Measurements from ENCODE around the gene ERBB4. TPM values are rescaled to one million over a fixed set of nuclear protein-coding genes. Genes with fewer than 3 reads are reported as not detected.

Gene ERBB4
- total and polyA plus RNA-seq, 2 of the 8 experiments (the other 6 are each of a cell fraction or from before 2014, with no cell fraction given) = 0.34 to 1.3 TPM

- no peaks in the 10 kb centered on the region for H3K4me1 ChIP-seq (replicated peaks in 1 of 4; ENCODE audit: control insufficient read depth in 3 of 4, insufficient read depth in 4 of 4, low read length in 3 of 4)
- POLR2A ChIA-PET (ENCODE audit: partially characterized antibody) = no interaction called here
- no peak overlapping the region for H3K18ac ChIP-seq (ENCODE audit: extremely low read depth, low read length)
- H3K79me1 ChIP-seq (ENCODE audit: low read depth, low read length) = no peaks in the 10 kb centered on the region
- no peaks in the 10 kb centered on the region for H3K36me3 ChIP-seq (ENCODE audit: control insufficient read depth in 2 of 4, insufficient read depth in 4 of 4, low read length in 3 of 4)
- H3K23ac ChIP-seq (ENCODE audit: insufficient read length) = no peak overlapping the region
- no peak overlapping the region for H3K4ac ChIP-seq (replicated peaks; ENCODE audit: insufficient read length, low read depth, low read length)
- CTCF ChIA-PET (ENCODE audit: partially characterized antibody) = interaction anchor here (0.6 kb wide), 1 partner anchor 115 kb away, joined by 3 read pairs; no protein-coding TSS in a partner anchor
- 89% methylated on average over 2 of the region's 2 CpGs; no CpG with 5 or more reads in 1 of the 2 experiments for WGBS, 2 experiments (ENCODE audit: extremely low coverage in 1 of 2, insufficient coverage in 1 of 2, insufficient read length in 1 of 2, insufficient replicate concordance in 2 of 2, low coverage in 1 of 2, low lambda C conversion rate in 2 of 2, missing lambda C conversion rate in 1 of 2)
- H3K27ac ChIP-seq (ENCODE audit: low read depth, low read length) = no peak overlapping the region
- no peak overlapping the region for H4K91ac ChIP-seq (replicated peaks; ENCODE audit: insufficient read length, low read length)
- no peak overlapping the region for H2AK5ac ChIP-seq (ENCODE audit: low read depth, low read length)
- no peaks in the 10 kb centered on the region for H3K23me2 ChIP-seq (ENCODE audit: low read depth, low read length)
- H4K8ac ChIP-seq (ENCODE audit: extremely low read depth, insufficient read depth, low read length) = no peak overlapping the region
- H2AFZ ChIP-seq (ENCODE audit: low read length) = no peak overlapping the region
- no peak for FAIRE-seq
- H3K14ac ChIP-seq (ENCODE audit: insufficient read length) = no peak overlapping the region
- H2BK20ac ChIP-seq (ENCODE audit: low read length) = no peak overlapping the region
- no peak overlapping the region for H3K56ac ChIP-seq (replicated peaks; ENCODE audit: insufficient read length, low read depth, low read length)
- no peaks in the 10 kb centered on the region for H3K9me3 ChIP-seq (ENCODE audit: insufficient read depth in 2 of 2, low read depth in 1 of 2, low read length in 1 of 2)
- no peaks in the 10 kb centered on the region for H4K20me1 ChIP-seq (replicated peaks in 1 of 2; ENCODE audit: control insufficient read depth in 1 of 2, insufficient read depth in 2 of 2, low read length in 2 of 2)
- H3K4me2 ChIP-seq (ENCODE audit: insufficient read depth in 1 of 2, low read depth in 2 of 2, low read length in 2 of 2) = no peak overlapping the region
- H4K5ac ChIP-seq (ENCODE audit: insufficient read length, low read depth, low read length) = no peak overlapping the region
- no peak overlapping the region for H3K9ac ChIP-seq (replicated peaks in 1 of 4; ENCODE audit: extremely low read depth in 1 of 4, low read depth in 3 of 4, low read length in 3 of 4)
- no peak overlapping the region for H2BK5ac ChIP-seq (ENCODE audit: low read depth, low read length)
- no peak overlapping the region for H2BK120ac ChIP-seq (replicated peaks; ENCODE audit: low read depth, low read length)
- no peak overlapping the region for H2BK15ac ChIP-seq (ENCODE audit: low read length)
- H3K79me2 ChIP-seq (ENCODE audit: control insufficient read depth in 1 of 2, insufficient read depth in 2 of 2, low read length in 2 of 2) = no peaks in the 10 kb centered on the region
- peaks cover 0 to 1% (median 0%) of the 10 kb centered on the region in 4 experiments; a peak in 1 of 7 replicates for H3K27me3 ChIP-seq (replicated peaks in 1 of 4; ENCODE audit: control insufficient read depth in 3 of 4, extremely low read depth in 1 of 4, insufficient read depth in 3 of 4, low read length in 3 of 4)
- no peak overlapping the region for H2BK12ac ChIP-seq (ENCODE audit: low read depth, low read length)
- H3K4me3 ChIP-seq (ENCODE audit: extremely low read depth in 1 of 4, insufficient read depth in 2 of 4, low read depth in 3 of 4, low read length in 4 of 4) = no peak overlapping the region
- DNase-seq (ENCODE audit: low read depth in 1 of 2, low spot score in 2 of 2) = no peak
- no peak for TF ChIP-seq PHF8 (conservative IDR thresholded peaks at IDR 0.05; ENCODE audit: low read depth, low read length)
- TF ChIP-seq RFX5 (IDR thresholded peaks at IDR 0.05; ENCODE audit: borderline replicate concordance, low read depth, low read length) = no peak
- TF ChIP-seq EGR1 (IDR thresholded peaks at IDR 0.05; ENCODE audit: borderline replicate concordance, low read depth, low read length) = no peak
- TF ChIP-seq CTBP2 (IDR thresholded peaks at IDR 0.05; ENCODE audit: borderline replicate concordance, insufficient read depth, insufficient read length, low read length) = no peak
- no peak for TF ChIP-seq HDAC2 (IDR thresholded peaks at IDR 0.05; ENCODE audit: borderline replicate concordance in 1 of 2, low read depth in 2 of 2, low read length in 2 of 2)
- TF ChIP-seq CHD1 (IDR thresholded peaks at IDR 0.05; ENCODE audit: low read depth, low read length) = no peak
- no peak for TF ChIP-seq CTCF (IDR thresholded peaks at IDR 0.05; ENCODE audit: control extremely low read depth in 1 of 3, insufficient read depth in 1 of 3, low read depth in 1 of 3, low read length in 3 of 3)
- no peak for TF ChIP-seq TCF12 (IDR thresholded peaks at IDR 0.05; ENCODE audit: low read depth, low read length)
- TF ChIP-seq CBX8 (IDR thresholded peaks at IDR 0.05; ENCODE audit: borderline replicate concordance, low read depth, low read length) = no peak
- TF ChIP-seq SIRT6 (IDR thresholded peaks at IDR 0.05; ENCODE audit: low read length) = no peak
- no peak for TF ChIP-seq CREB1 (IDR thresholded peaks at IDR 0.05)
- TF ChIP-seq YY1 (IDR thresholded peaks at IDR 0.05; ENCODE audit: low read depth, low read length) = no peak
Observed at GRCh38 chr2:212299943-212300342, 238.7 kb downstream of the ERBB4 start.
